ENCODE data around the gene RELL1. TPM values are rescaled to one million over a fixed set of nuclear protein-coding genes. Genes with fewer than 3 reads are reported as not detected.

RELL1 gene
- total RNA-seq, 1 donor from 2014 or later = 45.8 TPM

DNA sequence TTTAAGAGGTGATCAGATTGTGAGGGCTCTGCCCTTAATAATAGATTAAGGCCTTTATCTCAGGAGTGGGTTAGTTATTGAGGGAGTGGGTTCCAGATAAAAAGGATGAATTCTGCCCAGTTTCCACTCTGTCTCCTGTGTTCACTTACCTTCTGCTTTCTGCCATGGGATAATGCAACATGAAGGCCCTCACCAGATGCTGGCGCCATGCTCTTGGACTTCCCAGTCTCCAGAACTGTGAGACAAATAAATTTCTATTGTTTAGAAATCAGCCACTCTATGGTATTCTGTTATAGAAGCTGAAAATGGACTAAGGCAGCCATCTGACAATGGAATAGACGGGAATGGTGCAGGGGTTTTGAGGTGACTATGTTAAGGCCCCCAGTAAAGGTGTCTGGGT, 6.9 kb upstream of the RELL1 start:
- Mint-ChIP-seq H3K9me3 (peaks cover 6% of the 10 kb centered on the region), H3K36me3 (no peaks in the 10 kb centered on the region), H3K27me3 (no peaks in the 10 kb centered on the region), H3K4me3 (no peak overlapping the region), H3K27ac (no peak overlapping the region), H3K4me1 (ENCODE audit: unreplicated experiment) (peaks cover 8% of the 10 kb centered on the region)
- TF ChIP-seq, protein P1, sequence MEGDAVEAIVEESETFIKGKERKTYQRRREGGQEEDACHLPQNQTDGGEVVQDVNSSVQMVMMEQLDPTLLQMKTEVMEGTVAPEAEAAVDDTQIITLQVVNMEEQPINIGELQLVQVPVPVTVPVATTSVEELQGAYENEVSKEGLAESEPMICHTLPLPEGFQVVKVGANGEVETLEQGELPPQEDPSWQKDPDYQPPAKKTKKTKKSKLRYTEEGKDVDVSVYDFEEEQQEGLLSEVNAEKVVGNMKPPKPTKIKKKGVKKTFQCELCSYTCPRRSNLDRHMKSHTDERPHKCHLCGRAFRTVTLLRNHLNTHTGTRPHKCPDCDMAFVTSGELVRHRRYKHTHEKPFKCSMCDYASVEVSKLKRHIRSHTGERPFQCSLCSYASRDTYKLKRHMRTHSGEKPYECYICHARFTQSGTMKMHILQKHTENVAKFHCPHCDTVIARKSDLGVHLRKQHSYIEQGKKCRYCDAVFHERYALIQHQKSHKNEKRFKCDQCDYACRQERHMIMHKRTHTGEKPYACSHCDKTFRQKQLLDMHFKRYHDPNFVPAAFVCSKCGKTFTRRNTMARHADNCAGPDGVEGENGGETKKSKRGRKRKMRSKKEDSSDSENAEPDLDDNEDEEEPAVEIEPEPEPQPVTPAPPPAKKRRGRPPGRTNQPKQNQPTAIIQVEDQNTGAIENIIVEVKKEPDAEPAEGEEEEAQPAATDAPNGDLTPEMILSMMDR (conservative IDR thresholded peaks at IDR 0.05) = no peak
- DNase-seq (ENCODE audit: extremely low spot score, unreplicated experiment) = no peak

DNA sequence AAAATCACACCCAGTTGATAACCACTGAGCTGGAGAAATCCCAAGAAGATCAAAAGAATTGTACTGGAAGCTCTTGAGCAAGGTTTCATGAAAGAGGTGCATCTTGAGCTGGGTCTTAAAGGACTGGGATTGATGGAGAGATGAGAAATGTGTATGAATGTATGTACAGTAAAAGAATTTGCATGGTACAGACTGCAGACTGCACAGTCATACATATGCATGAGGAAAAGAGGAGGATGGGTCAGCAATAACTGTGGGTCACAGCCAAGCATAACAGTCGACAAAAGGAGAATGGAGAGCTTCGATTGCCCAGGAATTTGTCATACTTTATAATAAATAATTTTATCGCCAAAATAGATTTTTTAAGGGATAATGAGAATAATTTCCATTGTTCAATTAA, 4.8 kb upstream of the RELL1 start:
- DNase-seq (ENCODE audit: extremely low spot score, unreplicated experiment) = no peak
- Mint-ChIP-seq H3K4me3 (no peak overlapping the region), H3K27me3 (no peaks in the 10 kb centered on the region), H3K4me1 (ENCODE audit: unreplicated experiment) (peaks cover 6% of the 10 kb centered on the region), H3K36me3 (no peaks in the 10 kb centered on the region), H3K9me3 (peaks cover 6% of the 10 kb centered on the region), H3K27ac (no peak overlapping the region)
- TF ChIP-seq, protein P1 (conservative IDR thresholded peaks at IDR 0.05) = no peak

DNA sequence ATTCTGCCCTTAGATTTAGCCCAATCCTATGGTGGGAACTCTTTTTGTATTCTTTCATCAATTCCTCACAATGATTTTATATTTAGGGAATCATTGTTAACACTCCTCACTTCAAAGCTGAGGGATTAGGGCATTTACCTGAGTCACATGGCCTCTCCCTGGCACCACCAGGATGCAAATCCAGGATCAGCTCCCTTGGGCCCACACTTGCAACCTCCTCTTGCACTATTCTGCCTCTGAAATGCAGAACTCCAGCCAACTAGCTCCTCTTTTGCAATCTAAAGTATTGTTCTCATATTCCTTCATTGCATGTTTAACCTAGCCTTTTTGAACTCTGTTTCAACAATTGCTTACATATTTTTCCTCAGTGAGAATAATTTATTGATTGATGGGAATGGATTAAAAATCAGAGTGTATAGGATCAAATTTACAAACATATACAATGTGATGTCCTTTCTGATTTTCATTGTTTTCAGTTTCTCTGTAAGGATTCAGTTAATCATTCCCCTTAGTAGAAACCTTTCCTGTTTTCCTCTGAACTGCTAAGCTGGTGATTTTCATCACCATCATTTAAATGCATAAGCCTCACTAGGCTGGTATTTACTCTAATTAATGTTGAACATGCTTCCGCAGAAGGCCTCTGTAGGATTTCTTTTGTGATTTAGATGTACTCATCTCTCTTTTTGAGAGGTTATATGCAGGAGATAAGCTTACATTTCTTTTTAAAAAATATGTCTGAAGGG, 3.3 kb upstream of the RELL1 start:
- peaks cover 6% of the 10 kb centered on the region for H3K9me3 Mint-ChIP-seq
- peaks cover 14% of the 10 kb centered on the region for H3K4me1 Mint-ChIP-seq (ENCODE audit: unreplicated experiment)
- no peak overlapping the region for H3K27ac Mint-ChIP-seq
- no peak for DNase-seq (ENCODE audit: extremely low spot score, unreplicated experiment)
- H3K4me3 Mint-ChIP-seq = no peak overlapping the region
- TF ChIP-seq, protein P1 (conservative IDR thresholded peaks at IDR 0.05) = no peak
- H3K27me3 Mint-ChIP-seq = no peaks in the 10 kb centered on the region
- H3K36me3 Mint-ChIP-seq = peaks cover 5% of the 10 kb centered on the region

DNA sequence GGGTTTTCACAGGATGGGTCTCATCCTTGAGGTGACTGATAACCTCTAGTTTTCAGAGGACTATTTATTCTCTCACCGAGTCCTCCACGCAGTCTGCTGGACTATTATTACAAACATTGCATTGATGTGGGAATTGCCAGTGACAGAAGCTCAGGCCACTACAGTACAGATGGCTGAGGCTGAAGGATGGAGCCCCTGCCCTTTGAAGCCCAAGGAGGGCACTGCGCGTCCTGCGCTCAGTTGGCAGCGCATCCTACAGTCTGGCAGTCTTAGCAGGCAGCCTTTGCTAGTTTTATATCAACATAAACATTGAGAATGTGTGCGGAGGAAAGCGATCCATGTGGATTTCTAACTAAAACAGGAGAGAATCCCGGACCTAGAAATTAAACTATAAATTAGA, 1.5 kb upstream of the RELL1 start:
- H3K9me3 Mint-ChIP-seq = peaks cover 4% of the 10 kb centered on the region
- H3K4me3 Mint-ChIP-seq = peak overlapping the region; percentile 93
- no peak overlapping the region for H3K27ac Mint-ChIP-seq

DNA sequence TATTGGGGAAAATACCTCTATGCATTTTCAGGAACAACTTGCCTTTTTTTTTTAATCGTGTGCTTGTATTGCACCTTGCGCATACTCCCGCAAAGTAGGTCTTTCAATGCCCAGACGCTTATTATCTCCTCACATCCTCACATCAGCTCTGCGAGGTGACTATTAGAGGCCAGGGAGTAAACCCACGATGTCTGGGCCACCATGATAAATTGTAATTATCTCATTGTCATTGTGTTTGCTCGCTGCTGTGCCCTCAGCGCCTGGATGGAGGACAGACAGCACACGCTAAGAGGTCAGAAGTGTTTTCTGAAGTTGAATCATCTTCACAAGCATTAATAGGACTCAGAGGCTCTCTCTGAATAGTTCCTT, 1.0 kb upstream of the RELL1 start:
- peaks cover 19% of the 10 kb centered on the region for H3K36me3 Mint-ChIP-seq
- no peaks in the 10 kb centered on the region for H3K27me3 Mint-ChIP-seq
- peaks cover 4% of the 10 kb centered on the region for H3K9me3 Mint-ChIP-seq
- peaks cover 32% of the 10 kb centered on the region for H3K4me1 Mint-ChIP-seq (ENCODE audit: unreplicated experiment)
- TF ChIP-seq, protein P1 (conservative IDR thresholded peaks at IDR 0.05) = no peak
- no peak for DNase-seq (ENCODE audit: extremely low spot score, unreplicated experiment)
- H3K27ac Mint-ChIP-seq = peak overlapping the region; percentile 92
- peak overlapping the region; percentile 93 for H3K4me3 Mint-ChIP-seq

More for the DNA sequence above, 1.5 kb upstream of the RELL1 start:
- peaks cover 27% of the 10 kb centered on the region for H3K4me1 Mint-ChIP-seq (ENCODE audit: unreplicated experiment)
- DNase-seq (ENCODE audit: extremely low spot score, unreplicated experiment) = no peak
- H3K36me3 Mint-ChIP-seq = peaks cover 17% of the 10 kb centered on the region
- no peaks in the 10 kb centered on the region for H3K27me3 Mint-ChIP-seq
- TF ChIP-seq, protein P1 (conservative IDR thresholded peaks at IDR 0.05) = no peak

All from type B pancreatic cell (in vitro differentiated cells).